ENCODE data around the gene CAMTA1. TPM values are rescaled to one million over a fixed set of nuclear protein-coding genes. Genes with fewer than 3 reads are reported as not detected.

Gene CAMTA1
- total RNA-seq, 1 donor from 2014 or later, result 47.9 TPM

- no peak for ATAC-seq
- Histone ChIP-seq H3K27ac (no peak overlapping the region), H3K4me1 (peaks cover 18% of the 10 kb centered on the region), H3K9me3 (no peaks in the 10 kb centered on the region), H3K36me3 (peaks cover 8% of the 10 kb centered on the region), H3K27me3 (ENCODE audit: low read depth) (no peaks in the 10 kb centered on the region), H3K4me3 (no peak overlapping the region)
- no peak for TF ChIP-seq CTCF (IDR thresholded peaks at IDR 0.05)
- intact Hi-C loops (cut with DNase I), result no loop called here
- no peak for DNase-seq
Measured at GRCh38 chr1:6868660-6869380, 83.6 kb downstream of the CAMTA1 start.

- DNase-seq (no peak), ATAC-seq (no peak)
- H3K27me3 ChIP-seq (ENCODE audit: low read depth), result no peaks in the 10 kb centered on the region
- no peaks in the 10 kb centered on the region for H3K9me3 ChIP-seq
- H3K36me3 ChIP-seq, result peaks cover 11% of the 10 kb centered on the region
- H3K4me1 ChIP-seq, result peaks cover 18% of the 10 kb centered on the region
- no peak overlapping the region for H3K27ac ChIP-seq
- no peak overlapping the region for H3K4me3 ChIP-seq
- no peak for TF ChIP-seq CTCF (IDR thresholded peaks at IDR 0.05)
- intact Hi-C loops (cut with DNase I), result no loop called here
Measured at GRCh38 chr1:6869545-6869944, 84.3 kb downstream of the CAMTA1 start.

DNA sequence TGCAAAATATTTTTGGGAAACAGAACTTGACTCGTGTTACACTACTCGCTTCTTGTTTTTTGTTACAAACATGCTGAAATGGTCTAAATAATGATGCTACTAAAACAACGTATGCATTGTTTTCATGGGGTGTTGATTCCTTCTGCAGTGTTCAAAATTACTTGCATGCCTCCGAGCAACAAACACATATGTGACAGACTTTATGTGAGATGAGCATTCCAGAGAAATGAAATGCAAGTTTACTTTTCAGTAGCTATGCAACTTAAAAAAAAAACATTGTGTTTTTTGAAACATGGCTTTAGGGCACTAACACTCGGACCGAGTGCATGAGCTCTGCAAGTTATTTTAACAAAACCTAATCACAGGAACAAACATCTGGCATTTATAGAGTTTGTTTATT lies 84.8 kb downstream of the CAMTA1 start:
- no peak for TF ChIP-seq CTCF (IDR thresholded peaks at IDR 0.05)
- Histone ChIP-seq H3K4me3 (no peak overlapping the region), H3K27me3 (ENCODE audit: low read depth) (no peaks in the 10 kb centered on the region), H3K27ac (no peak overlapping the region), H3K9me3 (no peaks in the 10 kb centered on the region), H3K4me1 (peaks cover 18% of the 10 kb centered on the region), H3K36me3 (peaks cover 15% of the 10 kb centered on the region)
- no peak for ATAC-seq
- no peak for DNase-seq
- intact Hi-C loops (cut with DNase I), result no loop called here

GRCh38 chr1:6870571-6870970 lies 85.3 kb downstream of the CAMTA1 start:
- Histone ChIP-seq H3K36me3 (peaks cover 19% of the 10 kb centered on the region), H3K4me1 (peaks cover 18% of the 10 kb centered on the region), H3K9me3 (no peaks in the 10 kb centered on the region), H3K27me3 (ENCODE audit: low read depth) (no peaks in the 10 kb centered on the region), H3K27ac (no peak overlapping the region), H3K4me3 (no peak overlapping the region)
- intact Hi-C loops (cut with DNase I), result no loop called here
- no peak for DNase-seq
- ATAC-seq, result no peak
- no peak for TF ChIP-seq CTCF (IDR thresholded peaks at IDR 0.05)

- intact Hi-C loops (cut with DNase I), result no loop called here
- peaks cover 19% of the 10 kb centered on the region for H3K36me3 ChIP-seq
- peaks cover 18% of the 10 kb centered on the region for H3K4me1 ChIP-seq
- DNase-seq (no peak), ATAC-seq (no peak)
- no peak overlapping the region for H3K4me3 ChIP-seq
- no peak for TF ChIP-seq CTCF (IDR thresholded peaks at IDR 0.05)
- H3K27ac ChIP-seq, result no peak overlapping the region
- H3K27me3 ChIP-seq (ENCODE audit: low read depth), result no peaks in the 10 kb centered on the region
- no peaks in the 10 kb centered on the region for H3K9me3 ChIP-seq
Measured at GRCh38 chr1:6871300-6871972, 86.2 kb downstream of the CAMTA1 start.

Data from lower lobe of right lung (tissue), 2 donors.